ENCODE measurements around the gene FRZB. TPM values are rescaled to one million over a fixed set of nuclear protein-coding genes. Genes with fewer than 3 reads are reported as not detected.

Gene FRZB
- total RNA-seq: 1.3 TPM
- long read RNA-seq, partial matches to known transcripts: 0 of 2 reads
- long read RNA-seq, other reads (novel, unspliced or antisense): 0 of 2 reads

GRCh38 chr2:182866461-182867406 lies at the start of gene FRZB:
FRZB (minus strand) TSS chr2:182866637; CDS start chr2:182866552, 85 bp downstream.
- intact Hi-C loops (cut with DNase I): no loop called here
- peak; percentile 71 for DNase-seq (ENCODE audit: missing footprints)
- ATAC-seq: peak; percentile 83

- no peak for DNase-seq (ENCODE audit: missing footprints)
- peak; percentile 34 for ATAC-seq
- intact Hi-C loops (cut with DNase I): no loop called here
Measured at GRCh38 chr2:182915369-182916326, 49.2 kb upstream of the FRZB start.

GRCh38 chr2:182914852-182915251 lies 48.4 kb upstream of the FRZB start:
- DNase-seq (ENCODE audit: missing footprints): no peak
- intact Hi-C loops (cut with DNase I): no loop called here
- no peak for ATAC-seq

- DNase-seq (ENCODE audit: missing footprints) (no peak), ATAC-seq (no peak)
- intact Hi-C loops (cut with DNase I): no loop called here
Measured at GRCh38 chr2:182913064-182913463, 46.6 kb upstream of the FRZB start.

GRCh38 chr2:182912518-182912915 lies 46.1 kb upstream of the FRZB start:
- ATAC-seq: no peak
- intact Hi-C loops (cut with DNase I): no loop called here
- no peak for DNase-seq (ENCODE audit: missing footprints)

- intact Hi-C loops (cut with DNase I): no loop called here
- DNase-seq (ENCODE audit: missing footprints): no peak
Measured at GRCh38 chr2:182911813-182912517, 45.5 kb upstream of the FRZB start.

GRCh38 chr2:182910965-182911364 lies 44.5 kb upstream of the FRZB start:
- intact Hi-C loops (cut with DNase I): no loop called here
- DNase-seq (ENCODE audit: missing footprints) (no peak), ATAC-seq (no peak)

More at GRCh38 chr2:182911813-182912517, 45.5 kb upstream of the FRZB start:
- ATAC-seq: no peak

- DNase-seq (ENCODE audit: missing footprints): no peak
- no peak for ATAC-seq
- intact Hi-C loops (cut with DNase I): no loop called here
Measured at GRCh38 chr2:182907081-182907830, 40.8 kb upstream of the FRZB start.

GRCh38 chr2:182906454-182906853 lies 40.0 kb upstream of the FRZB start:
- no peak for DNase-seq (ENCODE audit: missing footprints)
- ATAC-seq: no peak
- intact Hi-C loops (cut with DNase I): no loop called here

GRCh38 chr2:182904844-182905243 lies 38.4 kb upstream of the FRZB start:
- no peak for DNase-seq (ENCODE audit: missing footprints)
- intact Hi-C loops (cut with DNase I): no loop called here
- no peak for ATAC-seq

GRCh38 chr2:182903566-182903965 lies 37.1 kb upstream of the FRZB start:
- intact Hi-C loops (cut with DNase I): no loop called here
- ATAC-seq: no peak
- DNase-seq (ENCODE audit: missing footprints): no peak

GRCh38 chr2:182901748-182902147 lies 35.3 kb upstream of the FRZB start:
- no peak for ATAC-seq
- intact Hi-C loops (cut with DNase I): no loop called here
- no peak for DNase-seq (ENCODE audit: missing footprints)

GRCh38 chr2:182898718-182899117 lies 32.3 kb upstream of the FRZB start:
- intact Hi-C loops (cut with DNase I): no loop called here

GRCh38 chr2:182897137-182897536 lies 30.7 kb upstream of the FRZB start:
- ATAC-seq (no peak), DNase-seq (ENCODE audit: missing footprints) (no peak)
- intact Hi-C loops (cut with DNase I): no loop called here

More at GRCh38 chr2:182898718-182899117, 32.3 kb upstream of the FRZB start:
- ATAC-seq (no peak), DNase-seq (ENCODE audit: missing footprints) (no peak)

- intact Hi-C loops (cut with DNase I): no loop called here
- no peak for DNase-seq (ENCODE audit: missing footprints)
- no peak for ATAC-seq
Measured at GRCh38 chr2:182895798-182896197, 29.4 kb upstream of the FRZB start.

GRCh38 chr2:182895169-182895568 lies 28.7 kb upstream of the FRZB start:
- ATAC-seq: no peak
- intact Hi-C loops (cut with DNase I): no loop called here
- DNase-seq (ENCODE audit: missing footprints): no peak

GRCh38 chr2:182894174-182894573 lies 27.7 kb upstream of the FRZB start:
- DNase-seq (ENCODE audit: missing footprints): no peak
- intact Hi-C loops (cut with DNase I): no loop called here
- ATAC-seq: no peak

- no peak for ATAC-seq
- intact Hi-C loops (cut with DNase I): no loop called here
Measured at GRCh38 chr2:182893666-182894065, 27.2 kb upstream of the FRZB start.

More at GRCh38 chr2:182893666-182894065, 27.2 kb upstream of the FRZB start:
- DNase-seq (ENCODE audit: missing footprints): no peak

All from Right ventricle myocardium inferior (tissue), 1 donor.